OCI-LY7 (cell line): ENCODE data around the gene GDF2. TPM values are rescaled to one million over a fixed set of nuclear protein-coding genes. Genes with fewer than 3 reads are reported as not detected.

Source experiments
- BruUV-seq: library from RNA; stranded (reverse); fragments of 400-500 nt; replicated peaks from 2 replicates; lab custom pipeline; 2021; lab: Mats Ljungman, UMichigan
- CTCF ChIA-PET: fragments of 300-600 bp; sonication (Branson Sonifier 250); formaldehyde crosslinking; loops from one replicate; lab custom pipeline; 2022; ENCODE audit warnings: antibody characterized with exemption; ENCODE audit not compliant: unreplicated experiment; lab: Charles Lee
- POLR2A ChIA-PET: fragments of 300-600 bp; sonication (Branson Sonifier 250); formaldehyde crosslinking; loops from one replicate; lab custom pipeline; 2022; ENCODE audit warnings: antibody characterized with exemption; lab: Charles Lee
- DNase-seq: peaks from one replicate; pipeline ENCODE4 v3.0.0-alpha.2; 2015; ENCODE audit warnings: low spot score
- H2AFZ ChIP-seq: fragments of 200-600 bp; sonication (generic), shearing (Covaris generic); 2 replicates; pipeline ENCODE4 v1.6.1; 2014; ENCODE audit warnings: mild to moderate bottlenecking, antibody characterized with exemption, low read length, moderate library complexity
- H3K27ac ChIP-seq: fragments of 200-600 bp; sonication (generic); 2 replicates; pipeline ENCODE4 v1.5.1; 2014; ENCODE audit warnings: mixed run types, low read depth, mild to moderate bottlenecking, moderate library complexity, low read length, inconsistent platforms; ENCODE audit not compliant: poor library complexity, severe bottlenecking
- H3K36me3 ChIP-seq: fragments of 200-600 bp; sonication (generic); 2 replicates; pipeline ENCODE4 v1.6.1; 2014; ENCODE audit warnings: mild to moderate bottlenecking, antibody characterized with exemption, low read length, moderate library complexity, mixed read lengths; ENCODE audit not compliant: insufficient read depth
- H3K4me1 ChIP-seq: fragments of 200-600 bp; sonication (generic); 2 replicates; pipeline ENCODE4 v1.5.1; 2014; ENCODE audit warnings: mild to moderate bottlenecking, low read length; ENCODE audit not compliant: insufficient read depth, poor library complexity, severe bottlenecking
- H3K4me2 ChIP-seq: fragments of 200-600 bp; sonication (generic); 2 replicates; pipeline ENCODE4 v1.6.1; 2014; ENCODE audit warnings: mild to moderate bottlenecking, low read length
- H3K4me3 ChIP-seq: fragments of 200-600 bp; sonication (generic); 2 replicates; pipeline ENCODE4 v1.5.1; 2014; ENCODE audit warnings: mild to moderate bottlenecking, low read depth, low read length; ENCODE audit not compliant: poor library complexity, severe bottlenecking
- H3K79me2 ChIP-seq: fragments of 200-600 bp; sonication (generic); 2 replicates; pipeline ENCODE4 v1.6.1; 2016; ENCODE audit warnings: low read depth, mild to moderate bottlenecking, low read length, moderate library complexity, mixed read lengths; ENCODE audit not compliant: insufficient read depth
- H3K9me2 ChIP-seq: fragments of 200-600 bp; sonication (generic); 2 replicates; pipeline ENCODE4 v1.6.1; 2016; ENCODE audit warnings: mild to moderate bottlenecking, low read length, mixed read lengths; ENCODE audit not compliant: insufficient read depth
- H3K9me3 ChIP-seq: fragments of 200-600 bp; sonication (generic); 2 replicates; pipeline ENCODE4 v1.6.1; 2014; ENCODE audit warnings: mild to moderate bottlenecking, mixed run types, low read length, mixed read lengths
- H4K20me1 ChIP-seq: fragments of 200-600 bp; sonication (generic); 2 replicates; pipeline ENCODE4 v1.6.1; 2014; ENCODE audit warnings: mild to moderate bottlenecking, antibody characterized with exemption, low read length, moderate library complexity, mixed read lengths; ENCODE audit not compliant: insufficient read depth
- CTCF ChIP-seq: fragments of 200-600 bp; sonication (generic); conservative IDR thresholded peaks from 2 replicates; pipeline ENCODE4 v1.5.1; 2014; ENCODE audit warnings: mild to moderate bottlenecking, antibody characterized with exemption, low read length, moderate library complexity, mixed read lengths
- EZH2phosphoT487 ChIP-seq: fragments of 200-600 bp; sonication (generic); IDR thresholded peaks from 2 replicates; pipeline ENCODE4 v1.6.1; 2018; ENCODE audit warnings: low read depth, borderline replicate concordance, mild to moderate bottlenecking, mixed run types, antibody characterized with exemption, low read length, moderate library complexity, mixed read lengths
- intact Hi-C: fragments of 100-400 bp; cut with micrococcal nuclease; formaldehyde crosslinking; loops from one replicate; pipeline ENCODE4 v1.10.0; 2022; ENCODE audit not compliant: unreplicated experiment
- total RNA-seq, 2 experiments: library from RNA; depleted of rRNA in 1 of 2; stranded (reverse); fragments of >200 nt in 1 of 2; shearing (Covaris generic) in 1 of 2; gene quantifications; 2 replicates each; pipeline ENCODE4 v1.2.3, GENCODE V29; 2014 to 2022

GDF2 gene
- total RNA-seq, 2 experiments from 2014 or later = not detected

GRCh38 chr10:47311193-47311931 is 10.9 kb upstream of the GDF2 start:
- no TSS peak for BruUV-seq
- H3K4me2 ChIP-seq = no peak overlapping the region
- POLR2A ChIA-PET = no interaction called here
- no peaks in the 10 kb centered on the region for H4K20me1 ChIP-seq
- CTCF ChIA-PET = interaction anchor here (0.6 to 1.9 kb wide), 3 partner anchors 114 to 286 kb away, joined by 3 to 10 read pairs (median 10); no protein-coding TSS in a partner anchor
- H3K27ac ChIP-seq = no peak overlapping the region
- TF ChIP-seq EZH2phosphoT487 (no peak), CTCF (no peak)
- peak overlapping the region; percentile 48; the same call in 1 of the 2 replicates for H2AFZ ChIP-seq
- no peaks in the 10 kb centered on the region for H3K9me2 ChIP-seq
- no peaks in the 10 kb centered on the region for H3K4me1 ChIP-seq
- intact Hi-C loops = loop anchor here (10.0 kb wide), 1 partner anchor 63 kb away; no protein-coding TSS in a partner anchor
- H3K4me3 ChIP-seq = no peak overlapping the region
- DNase-seq = no peak
- H3K9me3 ChIP-seq = no peaks in the 10 kb centered on the region
- H3K36me3 ChIP-seq = no peaks in the 10 kb centered on the region
- H3K79me2 ChIP-seq = no peaks in the 10 kb centered on the region

- Histone ChIP-seq H3K9me2 (no peaks in the 10 kb centered on the region), H3K4me2 (no peak overlapping the region), H3K9me3 (no peaks in the 10 kb centered on the region), H3K27ac (no peak overlapping the region), H4K20me1 (no peaks in the 10 kb centered on the region), H3K79me2 (no peaks in the 10 kb centered on the region), H2AFZ (peak overlapping the region; percentile 48; the same call in 1 of the 2 replicates), H3K4me3 (no peak overlapping the region), H3K36me3 (no peaks in the 10 kb centered on the region), H3K4me1 (no peaks in the 10 kb centered on the region)
- no TSS peak for BruUV-seq
- ChIA-PET POLR2A (no interaction called here), CTCF (interaction anchor here (1.4 to 1.9 kb wide), 2 partner anchors 265 to 287 kb away, joined by 10 read pairs; no protein-coding TSS in a partner anchor)
- intact Hi-C loops = loop anchor here (1.0 to 10.0 kb wide), 3 partner anchors 63 to 288 kb away; no protein-coding TSS in a partner anchor
- TF ChIP-seq EZH2phosphoT487 (no peak), CTCF (peak; percentile 87)
- DNase-seq = peak; percentile 76
These were observed 10.2 kb upstream of the GDF2 start for GRCh38 chr10:47311932-47312662.
